Smooth muscle cell (in vitro differentiated cells): ENCODE data around the gene PTPDC1. TPM values are rescaled to one million over a fixed set of nuclear protein-coding genes. Genes with fewer than 3 reads are reported as not detected.
A peak's percentile ranks its signal among the peaks of the same experiment; 100 is the strongest.

Source experiments
- DNase-seq: peaks from one replicate; lab custom pipeline; 2025; ENCODE audit not compliant: unreplicated experiment; lab: John Stamatoyannopoulos, UW
- H2AFZ ChIP-seq: fragments of 200-600 bp; sonication (generic); 2 replicates; pipeline ENCODE4 v1.6.0; 2016; ENCODE audit warnings: antibody characterized with exemption, low read depth, mild to moderate bottlenecking
- H3F3A ChIP-seq: fragments of 200-600 bp; sonication (generic); 2 replicates; pipeline ENCODE4 v1.6.0; 2017; ENCODE audit warnings: antibody characterized with exemption, low read depth
- H3K27ac ChIP-seq: fragments of 200-600 bp; sonication (generic); 2 replicates; pipeline ENCODE4 v1.5.1; 2016; ENCODE audit warnings: low read depth, mild to moderate bottlenecking
- H3K27me3 ChIP-seq: fragments of 200-600 bp; sonication (generic); 2 replicates; pipeline ENCODE4 v1.6.1; 2016; ENCODE audit warnings: low read depth, mild to moderate bottlenecking
- H3K36me3 ChIP-seq: fragments of 200-600 bp; sonication (generic); 2 replicates; pipeline ENCODE4 v1.5.1; 2016; ENCODE audit warnings: low read depth
- H3K4me1 ChIP-seq: fragments of 200-600 bp; sonication (generic); 2 replicates; pipeline ENCODE4 v1.5.1; 2016; ENCODE audit warnings: low read depth
- H3K4me2 ChIP-seq: fragments of 200-600 bp; sonication (generic); 2 replicates; pipeline ENCODE4 v1.6.0; 2016; ENCODE audit warnings: mild to moderate bottlenecking
- H3K4me3 ChIP-seq: fragments of 200-600 bp; sonication (generic); 2 replicates; pipeline ENCODE4 v1.5.1; 2016; ENCODE audit warnings: mild to moderate bottlenecking
- H3K79me2 ChIP-seq: fragments of 200-600 bp; sonication (generic); 2 replicates; pipeline ENCODE4 v1.6.0; 2016; ENCODE audit warnings: low read depth, mild to moderate bottlenecking
- H3K9ac ChIP-seq: fragments of 200-600 bp; sonication (generic); 2 replicates; pipeline ENCODE4 v1.6.0; 2016; ENCODE audit warnings: low read depth
- H3K9me3 ChIP-seq: fragments of 200-600 bp; sonication (generic); replicated peaks from 2 replicates; pipeline ENCODE4 v1.5.1; 2016; ENCODE audit warnings: low read depth
- H4K20me1 ChIP-seq: fragments of 200-600 bp; sonication (generic); 2 replicates; pipeline ENCODE4 v1.6.0; 2016; ENCODE audit warnings: low read depth
- WGBS: methylation state at CpG from one replicate; pipeline ENCODE4 v1.1.7; 2016; ENCODE audit warnings: low lambda C conversion rate; 5-methylcytosine and 5-hydroxymethylcytosine counted together
- polyA plus RNA-seq: library from polyadenylated mRNA; unstranded; fragments of >200 nt; fragmentation: Nextera tagmentation; extraction: Ambion mirVana; gene quantifications from 2 replicates; pipeline ENCODE4 v1.2.1, GENCODE V29; 2016
- total RNA-seq: library from RNA; depleted of rRNA; stranded (reverse); fragments of >200 nt; gene quantifications from 2 replicates; pipeline ENCODE4 v1.2.3, GENCODE V29; 2014
- TF ChIP-seq, protein P1 (sequence below): fragments of 200-600 bp; sonication (generic); IDR thresholded peaks from 2 replicates; pipeline ENCODE4 v1.5.1; 2017; ENCODE audit warnings: borderline replicate concordance, mild to moderate bottlenecking, antibody characterized with exemption; ENCODE audit not compliant: insufficient read depth, poor library complexity, severe bottlenecking

PTPDC1 gene
- total and polyA plus RNA-seq, 2 experiments from 2014 or later = 11.0 to 19.6 TPM

DNA sequence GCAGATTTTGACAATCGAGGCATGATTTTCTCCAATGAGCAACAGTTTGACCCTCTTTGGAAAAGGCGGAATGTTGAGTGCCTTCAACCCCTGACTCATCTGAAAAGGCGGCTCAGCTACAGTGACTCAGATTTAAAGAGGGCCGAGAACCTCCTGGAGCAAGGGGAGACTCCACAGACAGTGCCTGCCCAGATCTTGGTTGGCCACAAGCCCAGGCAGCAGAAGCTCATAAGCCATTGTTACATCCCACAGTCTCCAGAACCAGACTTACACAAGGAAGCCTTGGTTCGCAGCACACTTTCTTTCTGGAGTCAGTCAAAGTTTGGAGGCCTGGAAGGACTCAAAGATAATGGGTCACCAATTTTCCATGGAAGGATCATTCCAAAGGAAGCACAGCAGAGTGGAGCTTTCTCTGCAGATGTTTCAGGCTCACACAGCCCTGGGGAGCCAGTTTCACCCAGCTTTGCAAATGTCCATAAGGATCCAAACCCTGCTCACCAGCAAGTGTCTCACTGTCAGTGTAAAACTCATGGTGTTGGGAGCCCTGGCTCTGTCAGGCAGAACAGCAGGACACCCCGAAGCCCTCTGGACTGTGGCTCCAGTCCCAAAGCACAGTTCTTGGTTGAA, 13.6 kb downstream of the PTPDC1 start:
- no peak for DNase-seq
- Histone ChIP-seq H3K9ac (no peak overlapping the region), H4K20me1 (no peaks in the 10 kb centered on the region), H3K4me1 (no peaks in the 10 kb centered on the region), H2AFZ (no peak overlapping the region), H3K27ac (peak overlapping the region; percentile 65), H3K36me3 (no peaks in the 10 kb centered on the region), H3K79me2 (no peaks in the 10 kb centered on the region), H3K4me3 (no peak overlapping the region), H3K9me3 (no peaks in the 10 kb centered on the region), H3K4me2 (peak overlapping the region; percentile 59), H3K27me3 (no peaks in the 10 kb centered on the region), H3F3A (no peaks in the 10 kb centered on the region)
- TF ChIP-seq, protein P1, sequence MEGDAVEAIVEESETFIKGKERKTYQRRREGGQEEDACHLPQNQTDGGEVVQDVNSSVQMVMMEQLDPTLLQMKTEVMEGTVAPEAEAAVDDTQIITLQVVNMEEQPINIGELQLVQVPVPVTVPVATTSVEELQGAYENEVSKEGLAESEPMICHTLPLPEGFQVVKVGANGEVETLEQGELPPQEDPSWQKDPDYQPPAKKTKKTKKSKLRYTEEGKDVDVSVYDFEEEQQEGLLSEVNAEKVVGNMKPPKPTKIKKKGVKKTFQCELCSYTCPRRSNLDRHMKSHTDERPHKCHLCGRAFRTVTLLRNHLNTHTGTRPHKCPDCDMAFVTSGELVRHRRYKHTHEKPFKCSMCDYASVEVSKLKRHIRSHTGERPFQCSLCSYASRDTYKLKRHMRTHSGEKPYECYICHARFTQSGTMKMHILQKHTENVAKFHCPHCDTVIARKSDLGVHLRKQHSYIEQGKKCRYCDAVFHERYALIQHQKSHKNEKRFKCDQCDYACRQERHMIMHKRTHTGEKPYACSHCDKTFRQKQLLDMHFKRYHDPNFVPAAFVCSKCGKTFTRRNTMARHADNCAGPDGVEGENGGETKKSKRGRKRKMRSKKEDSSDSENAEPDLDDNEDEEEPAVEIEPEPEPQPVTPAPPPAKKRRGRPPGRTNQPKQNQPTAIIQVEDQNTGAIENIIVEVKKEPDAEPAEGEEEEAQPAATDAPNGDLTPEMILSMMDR = no peak
- WGBS = 36% methylated on average over 6 of the region's 6 CpGs

DNA sequence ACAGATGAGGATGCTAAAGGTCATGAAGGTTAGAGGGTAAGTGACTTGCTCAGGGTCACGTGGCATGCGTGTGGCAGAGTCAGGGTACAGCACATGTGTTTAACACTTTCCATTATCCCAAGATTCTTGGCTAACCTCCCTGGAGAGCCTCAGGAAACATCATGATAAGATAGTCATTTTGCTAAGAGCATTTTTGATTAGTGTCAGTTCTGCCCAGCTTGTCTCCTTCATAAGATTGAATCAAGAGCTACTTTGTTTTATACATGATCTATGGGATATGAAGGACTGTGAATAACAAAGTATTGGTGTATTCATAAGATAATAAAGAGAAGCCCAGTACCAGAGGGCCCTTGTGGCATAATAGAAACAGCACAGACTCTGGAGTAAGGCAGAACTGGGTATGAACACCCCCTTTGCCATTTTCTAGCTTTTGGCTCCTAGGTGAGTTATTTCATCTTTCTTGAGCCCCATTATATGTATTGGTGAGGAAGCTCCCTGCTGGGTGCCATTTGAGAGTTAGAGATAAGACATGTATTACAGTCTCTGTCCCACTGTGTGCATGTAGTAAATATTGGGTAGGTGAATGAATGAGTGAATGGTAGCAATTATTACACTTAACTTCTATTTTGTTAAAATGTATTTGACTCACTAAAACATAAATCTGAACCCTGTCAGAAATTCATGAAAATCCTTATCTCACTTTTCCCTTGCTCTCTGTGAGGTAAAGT, 16.1 kb downstream of the PTPDC1 start:
- Histone ChIP-seq H3K4me1 (no peaks in the 10 kb centered on the region), H3K27ac (no peak overlapping the region), H3K79me2 (no peaks in the 10 kb centered on the region), H3K4me2 (no peak overlapping the region), H2AFZ (no peak overlapping the region), H4K20me1 (no peaks in the 10 kb centered on the region), H3K27me3 (no peaks in the 10 kb centered on the region), H3F3A (no peaks in the 10 kb centered on the region), H3K4me3 (no peak overlapping the region), H3K36me3 (no peaks in the 10 kb centered on the region), H3K9me3 (no peaks in the 10 kb centered on the region), H3K9ac (no peak overlapping the region)
- DNase-seq = no peak
- TF ChIP-seq, protein P1 = no peak
- WGBS = 90% methylated on average over 2 of the region's 2 CpGs

DNA sequence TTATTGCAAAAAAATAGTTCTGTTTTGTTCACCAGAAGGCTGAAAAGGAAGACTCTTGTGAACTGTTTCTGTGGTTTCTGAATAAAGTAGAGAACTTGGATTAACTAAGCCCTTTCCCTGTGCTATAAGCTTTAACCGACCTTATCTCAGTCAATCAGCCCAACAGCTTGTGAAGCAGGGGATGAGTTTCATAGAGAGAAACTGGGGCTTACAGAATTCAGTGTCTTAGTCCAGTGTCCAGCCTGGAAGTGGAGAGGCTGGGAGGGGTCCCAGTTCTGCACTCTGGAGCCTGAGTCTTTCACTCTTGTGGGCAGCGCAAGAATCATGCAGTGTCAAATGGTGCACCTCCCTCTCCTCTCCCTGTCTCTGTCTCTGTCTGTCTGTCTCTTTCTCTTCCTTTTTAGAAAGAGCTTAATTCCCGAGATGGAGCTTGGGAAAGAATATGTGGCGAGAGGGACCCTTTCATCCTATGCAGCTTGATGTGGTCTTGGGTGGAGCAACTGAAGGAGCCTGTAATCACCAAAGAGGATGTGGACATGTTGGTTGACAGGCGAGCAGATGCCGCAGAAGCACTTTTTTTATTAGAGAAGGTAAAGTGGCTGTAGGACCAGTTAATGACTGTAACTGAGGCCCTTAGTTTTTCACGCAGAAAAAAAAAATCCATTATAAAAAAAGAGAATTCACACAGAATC, 17.0 kb downstream of the PTPDC1 start:
- Histone ChIP-seq H3K9me3 (no peaks in the 10 kb centered on the region), H2AFZ (no peak overlapping the region), H3K9ac (no peak overlapping the region), H3K79me2 (no peaks in the 10 kb centered on the region), H3K36me3 (no peaks in the 10 kb centered on the region), H4K20me1 (no peaks in the 10 kb centered on the region), H3K4me2 (peak overlapping the region; percentile 25), H3F3A (no peaks in the 10 kb centered on the region), H3K27ac (no peak overlapping the region), H3K4me3 (no peak overlapping the region), H3K27me3 (no peaks in the 10 kb centered on the region), H3K4me1 (no peaks in the 10 kb centered on the region)
- no peak for DNase-seq
- WGBS = 69% methylated on average over 7 of the region's 7 CpGs
- TF ChIP-seq, protein P1 = no peak
